HG02642 (cell line): Measurements from ENCODE around the gene REXO5.
"Not testable (repeated sequence)": the region's sequence is repeated elsewhere in the genome, so short reads cannot be mapped to it uniquely, and the experiment has no call there.

Experiments used
- ATAC-seq: cut with Tn5 transposase; IDR thresholded peaks from one replicate; pipeline ENCODE4 v1.9.1; 2021; ENCODE audit warnings: mild to moderate bottlenecking; ENCODE audit not compliant: unreplicated experiment, poor library complexity

Gene REXO5

DNA sequence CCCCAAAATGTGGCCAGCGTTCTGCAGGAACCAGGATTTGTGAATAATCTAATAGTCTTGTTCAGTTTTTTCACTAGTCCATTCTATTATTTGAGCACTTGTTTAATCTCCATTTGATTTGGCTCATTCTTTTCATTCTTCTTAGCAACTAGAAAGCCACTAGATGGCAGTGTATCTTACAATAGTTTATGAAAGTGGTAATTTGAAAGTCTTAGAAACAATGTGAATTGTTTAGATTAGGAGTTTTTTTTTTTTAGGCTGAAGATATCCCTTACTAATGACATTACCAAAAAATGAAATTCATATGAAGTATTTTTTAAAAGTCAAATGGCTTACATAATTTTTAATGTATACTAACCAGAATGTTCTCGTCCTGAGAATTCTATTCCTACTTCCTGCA lies 6.7 kb upstream of the REXO5 start:
- no peak for ATAC-seq

DNA sequence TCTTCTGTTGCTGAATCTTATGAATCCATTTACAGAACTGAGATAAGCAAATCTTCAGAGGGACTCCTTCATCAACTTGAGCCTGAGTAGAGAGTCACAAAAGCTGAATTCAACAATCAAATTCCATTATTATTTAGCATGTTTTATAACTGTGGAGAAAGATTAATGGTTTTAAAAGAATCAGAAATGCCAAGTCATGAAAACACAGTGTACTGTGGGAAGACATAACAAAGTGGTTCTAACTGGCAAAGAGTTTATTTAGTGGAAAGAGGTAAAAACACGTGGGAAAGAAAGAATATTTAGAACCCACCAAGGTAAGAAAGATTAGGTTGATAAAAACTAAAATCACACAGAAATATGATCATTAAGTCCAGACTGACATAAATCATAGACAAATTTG lies 5.0 kb upstream of the REXO5 start:
- no peak for ATAC-seq

DNA sequence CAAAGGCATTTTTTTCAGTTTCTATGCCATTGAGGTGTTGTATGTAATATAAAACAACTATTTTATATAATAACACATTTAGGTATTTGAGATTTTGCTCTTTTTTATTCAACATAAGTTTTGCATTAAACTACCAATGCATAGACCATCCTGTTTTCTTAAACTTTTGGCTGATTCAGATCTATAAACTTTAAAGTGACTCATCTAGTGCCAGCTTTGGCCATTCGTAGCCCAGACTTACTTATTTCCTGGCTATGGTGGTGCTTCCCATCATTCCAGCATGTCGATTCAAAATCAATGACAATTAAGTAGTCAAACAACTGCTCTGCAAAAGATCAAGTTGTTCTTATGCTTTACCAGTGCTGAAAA lies 3.2 kb upstream of the REXO5 start:
- no peak for ATAC-seq

DNA sequence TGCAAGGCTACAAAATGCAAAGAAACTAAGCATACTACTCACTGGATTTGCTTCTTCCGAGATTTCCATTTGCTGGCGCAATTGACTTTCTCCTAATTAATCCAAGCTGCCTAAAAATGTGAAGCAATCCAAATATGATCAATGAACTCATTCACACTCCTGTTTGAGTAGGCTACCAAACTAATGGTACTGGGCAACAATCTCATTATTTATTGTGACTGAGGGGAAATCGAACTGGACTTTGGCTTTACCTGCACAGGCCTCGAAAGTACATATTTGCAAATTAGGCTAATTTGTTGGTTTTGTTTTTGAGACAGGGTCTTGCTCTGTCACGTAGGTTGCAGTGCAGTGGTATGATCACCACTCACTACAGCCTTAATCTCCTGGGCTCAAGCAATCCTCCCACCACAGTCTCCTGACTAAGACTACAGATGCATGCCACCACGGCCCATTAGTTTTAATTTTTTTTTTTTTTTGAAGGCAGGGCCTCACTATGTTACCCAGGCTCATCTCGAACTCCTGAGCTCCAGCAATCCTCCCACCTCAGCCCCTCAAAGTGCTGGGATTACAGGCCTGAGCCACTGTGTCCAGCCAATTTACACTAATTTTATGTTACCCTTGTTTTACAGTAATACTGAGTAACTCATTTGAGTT lies 2.6 kb upstream of the REXO5 start:
- ATAC-seq, result no peak

DNA sequence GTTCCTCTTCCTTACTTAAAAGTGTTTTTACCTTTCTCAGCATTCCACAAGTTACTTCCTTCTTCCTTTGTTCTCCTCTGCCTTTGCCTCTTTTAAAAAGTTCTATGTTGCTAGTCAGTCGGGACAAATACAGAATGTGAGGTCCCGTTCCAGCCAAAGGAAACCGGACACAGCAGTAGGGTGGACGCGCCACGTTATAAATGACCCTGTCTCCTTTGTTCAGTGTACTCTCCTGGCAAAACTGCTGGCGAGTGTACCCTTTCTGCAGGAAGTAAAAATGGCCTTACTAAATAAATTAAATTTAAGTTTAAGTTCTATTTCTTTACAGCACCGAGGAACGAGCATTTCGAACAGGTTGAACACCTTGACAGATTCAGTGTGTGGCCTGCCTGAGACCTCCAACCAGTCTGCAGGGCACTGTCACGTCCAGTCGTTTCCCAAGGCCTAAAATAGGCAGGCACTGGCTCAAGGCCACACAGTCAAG lies 601 bp upstream of the REXO5 start:
- not testable (repeated sequence) for ATAC-seq

DNA sequence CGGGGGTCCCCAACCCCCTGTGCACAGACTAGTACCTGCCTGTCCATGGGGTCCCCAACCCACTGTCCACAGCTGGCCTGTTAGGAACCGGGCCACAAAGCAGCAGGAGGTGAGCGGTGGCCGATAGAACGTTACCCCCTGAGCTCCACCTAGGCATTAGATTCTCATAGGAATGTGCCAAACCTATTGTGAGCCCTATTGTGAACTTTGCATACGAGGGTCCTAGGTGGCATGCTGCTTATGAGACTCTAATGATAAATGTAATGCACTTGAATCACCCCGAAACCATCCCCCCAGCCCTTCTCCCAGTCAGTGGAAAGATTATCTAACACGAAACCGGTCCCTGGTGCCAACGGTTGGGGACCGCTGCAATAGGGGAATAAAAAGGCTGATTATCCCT lies 1.5 kb downstream of the REXO5 start:
- no peak for ATAC-seq

DNA sequence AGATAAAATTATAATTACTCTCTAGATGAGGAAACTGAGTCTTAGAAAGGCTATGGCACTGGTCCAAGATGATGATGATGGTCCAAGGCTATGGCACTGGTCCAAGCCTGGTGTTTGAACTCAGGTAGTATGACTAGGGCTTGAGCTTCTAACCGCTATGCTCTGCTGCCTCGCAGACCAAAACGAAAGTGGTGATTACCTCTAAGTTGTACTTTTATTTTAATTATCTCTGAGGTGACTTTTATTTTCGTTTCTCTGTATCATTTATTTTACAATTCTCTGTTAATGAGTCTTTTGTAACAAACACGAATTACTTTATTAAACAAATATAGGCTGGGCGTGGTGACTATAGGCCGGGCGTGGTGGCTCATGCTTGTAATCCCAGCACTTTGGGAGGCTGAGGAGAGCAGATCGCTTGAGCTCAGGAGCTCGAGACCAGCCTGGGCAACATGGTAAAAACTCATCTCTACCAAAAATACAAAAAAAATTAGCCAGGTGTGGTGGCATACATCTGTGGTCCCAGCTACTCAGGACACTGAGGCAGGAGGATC lies 5.6 kb downstream of the REXO5 start:
- no peak for ATAC-seq

DNA sequence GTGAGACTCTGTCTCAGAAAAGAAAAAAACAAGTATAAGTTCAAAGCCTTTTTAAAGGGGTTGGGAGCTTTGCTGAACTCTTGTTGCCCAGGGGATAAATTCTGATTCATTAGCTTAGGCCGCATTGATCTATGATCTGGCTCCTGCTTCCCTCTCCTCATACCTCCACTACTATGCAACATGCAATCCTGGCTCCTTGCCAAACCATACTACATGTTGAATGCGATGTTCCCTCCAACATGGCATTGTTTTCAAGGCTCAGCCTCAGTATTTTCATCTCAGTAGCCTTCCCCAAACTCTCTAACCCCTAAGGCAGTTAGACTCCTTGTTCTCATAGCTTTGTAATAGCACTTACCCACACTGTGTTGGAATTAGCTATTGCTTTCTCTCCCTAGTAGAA lies 6.2 kb downstream of the REXO5 start:
- no peak for ATAC-seq

DNA sequence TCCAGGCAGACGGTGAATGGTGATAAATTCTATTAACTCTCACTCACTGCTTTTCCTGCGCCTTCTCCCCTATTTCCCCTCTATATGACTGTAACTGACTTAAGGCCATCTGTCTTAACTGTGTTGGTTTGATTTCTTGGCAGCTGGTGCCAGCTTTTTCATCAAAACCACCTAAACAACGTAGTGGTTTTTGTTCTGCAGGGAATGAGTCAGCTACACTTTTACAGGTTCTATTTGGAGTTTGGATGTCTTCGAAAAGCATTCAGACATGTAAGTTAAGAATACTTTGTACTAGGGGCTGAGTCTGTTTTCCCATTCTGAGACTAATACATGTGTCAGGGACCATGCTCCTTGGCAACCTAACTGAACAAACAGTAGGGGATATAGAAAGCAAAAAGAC lies 8.5 kb downstream of the REXO5 start:
- ATAC-seq, result no peak

DNA sequence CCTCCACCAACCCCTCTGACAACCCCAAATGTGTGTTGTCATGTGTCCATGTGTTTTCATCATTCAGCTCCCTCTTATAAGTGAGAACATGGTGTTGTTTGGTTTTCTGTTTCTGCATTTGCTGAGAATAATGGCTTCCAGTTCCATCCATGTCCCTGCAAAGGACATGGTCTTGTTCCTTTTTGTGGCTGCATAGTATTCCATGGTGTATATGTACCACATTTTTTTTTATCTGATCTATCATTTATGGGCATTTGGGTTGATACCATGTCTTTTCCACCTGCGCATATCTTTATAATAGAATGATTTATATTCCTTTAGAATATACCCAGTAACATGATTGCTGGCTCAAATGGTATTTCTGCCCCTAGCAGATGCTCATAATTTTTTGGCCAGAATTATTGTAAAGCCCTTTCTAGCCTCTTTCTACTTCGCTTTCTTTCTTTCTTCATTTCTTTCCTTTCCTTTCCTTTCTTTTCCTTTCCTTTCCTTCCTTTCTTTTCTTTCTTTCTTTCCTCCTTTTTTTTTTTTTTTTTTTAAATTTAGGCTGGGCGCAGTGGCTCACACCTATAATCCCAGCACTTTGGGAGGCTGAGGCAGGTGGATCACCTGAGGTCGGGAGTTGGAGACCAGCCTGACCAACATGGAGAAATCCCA lies 12.7 kb downstream of the REXO5 start:
- no peak for ATAC-seq

DNA sequence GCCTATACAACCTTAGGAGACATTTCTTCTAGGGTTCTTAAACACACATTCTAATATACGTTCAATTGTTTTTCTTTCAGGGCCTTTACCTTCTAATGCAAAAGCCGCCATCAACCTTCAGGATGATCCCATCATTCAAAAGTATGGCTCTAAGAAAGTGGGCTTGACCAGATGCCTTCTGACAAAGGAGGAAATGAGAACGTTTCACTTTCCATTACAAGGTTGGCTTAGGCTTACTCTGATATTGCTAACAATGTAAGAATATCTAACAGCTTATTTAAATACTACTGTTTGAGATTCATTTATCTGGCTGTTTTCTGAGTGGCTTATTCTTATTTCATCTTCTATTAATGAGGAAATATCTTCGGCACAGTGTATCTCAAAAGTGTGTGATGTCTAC lies 15.4 kb downstream of the REXO5 start:
- no peak for ATAC-seq

DNA sequence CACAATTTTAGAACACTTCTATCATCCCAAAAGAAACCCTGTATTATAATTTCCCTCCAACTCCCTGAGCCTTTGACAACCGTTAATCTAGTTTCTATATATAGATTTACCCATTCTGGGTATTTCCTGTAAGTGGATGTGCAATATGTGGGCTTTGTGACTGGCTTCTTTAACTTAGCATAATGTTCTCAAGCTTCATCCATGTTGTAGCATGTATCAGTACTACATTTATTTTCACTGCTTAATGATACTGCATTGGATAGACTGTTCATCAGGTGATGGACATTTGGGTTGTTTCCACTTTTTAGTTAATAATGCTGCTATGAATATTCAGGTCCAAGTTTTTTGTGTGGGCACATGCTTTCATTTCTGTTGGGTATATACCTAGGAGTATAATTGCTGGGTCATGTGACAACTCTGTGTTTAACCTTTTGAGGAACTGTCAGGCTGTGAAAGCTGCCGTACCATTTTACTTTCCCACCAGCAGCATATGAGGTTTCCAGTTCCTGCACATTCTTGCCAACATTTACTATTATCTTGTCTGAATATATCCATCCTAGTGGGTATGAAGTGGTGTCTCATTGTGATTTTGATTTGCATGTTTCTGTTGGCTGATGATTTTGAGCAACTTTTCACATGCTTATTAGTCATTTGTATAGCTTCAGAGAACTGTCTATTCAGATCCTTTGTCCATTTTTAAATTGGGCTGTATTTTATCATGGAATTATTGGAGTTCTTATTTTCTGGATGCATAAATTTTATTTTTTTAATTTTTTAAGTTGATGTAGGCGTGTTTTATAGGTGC lies 16.4 kb downstream of the REXO5 start:
- ATAC-seq, result no peak

DNA sequence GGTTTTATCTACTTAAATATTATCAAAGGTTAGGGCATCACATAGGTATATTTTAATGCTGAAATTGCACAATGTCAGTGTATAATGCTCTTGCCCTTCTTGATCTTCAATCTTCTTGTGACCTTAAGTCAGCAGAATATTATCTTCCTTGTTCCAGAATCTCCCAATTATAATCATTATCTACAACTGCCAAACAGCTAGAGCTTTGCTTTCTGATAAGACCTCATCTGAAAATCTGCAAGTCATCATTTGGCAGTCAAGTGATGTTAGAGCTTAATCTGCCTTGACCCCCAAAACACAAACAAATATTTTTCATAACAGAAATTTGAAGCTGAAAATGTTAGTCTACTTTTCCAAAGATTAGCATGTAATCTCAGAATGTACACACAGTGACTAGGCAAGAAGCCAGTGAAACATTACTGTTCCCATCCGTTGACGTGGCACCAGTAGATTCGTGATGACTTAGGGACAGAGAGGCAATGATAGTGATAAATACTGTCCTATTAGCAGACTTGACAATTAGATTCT lies 19.8 kb downstream of the REXO5 start:
- ATAC-seq, result no peak

DNA sequence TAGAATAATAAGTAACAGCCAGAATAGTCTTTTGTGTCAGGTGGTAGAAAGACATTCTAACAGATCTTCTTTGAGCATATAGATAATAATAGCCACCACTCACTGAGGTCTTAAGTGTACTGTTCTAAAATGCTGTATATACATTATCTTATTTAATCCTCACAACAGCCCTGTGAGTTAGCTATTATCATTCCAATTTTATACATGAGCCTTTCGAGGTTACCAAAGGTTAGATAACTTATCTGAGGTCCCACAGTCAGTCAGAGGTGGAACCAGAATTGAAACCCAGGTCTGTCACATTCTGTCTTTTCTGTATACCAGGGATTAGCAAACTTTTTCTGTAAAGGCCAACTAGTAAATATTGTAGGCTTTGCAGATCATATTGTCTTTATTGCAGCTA lies 23.2 kb downstream of the REXO5 start:
- ATAC-seq, result no peak

DNA sequence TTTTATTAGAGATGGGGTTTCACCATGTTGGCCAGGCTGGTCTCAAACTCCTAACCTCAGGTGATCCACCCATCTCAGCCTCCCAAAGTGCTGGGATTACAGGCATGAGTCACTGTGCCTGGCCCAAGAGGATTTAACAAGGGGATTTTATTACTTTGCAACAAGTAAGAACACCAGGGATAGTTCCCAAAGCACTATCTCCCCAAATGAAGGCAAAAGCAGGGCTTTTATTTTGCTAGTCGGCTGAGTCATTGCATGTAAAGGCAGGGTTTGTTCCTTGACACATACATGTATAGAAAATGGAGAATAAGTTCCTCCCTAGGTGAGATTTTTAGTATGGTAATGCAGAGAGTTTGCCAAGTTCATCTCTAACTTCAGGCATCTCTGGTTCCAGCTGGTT lies 24.0 kb downstream of the REXO5 start:
- ATAC-seq, result no peak

DNA sequence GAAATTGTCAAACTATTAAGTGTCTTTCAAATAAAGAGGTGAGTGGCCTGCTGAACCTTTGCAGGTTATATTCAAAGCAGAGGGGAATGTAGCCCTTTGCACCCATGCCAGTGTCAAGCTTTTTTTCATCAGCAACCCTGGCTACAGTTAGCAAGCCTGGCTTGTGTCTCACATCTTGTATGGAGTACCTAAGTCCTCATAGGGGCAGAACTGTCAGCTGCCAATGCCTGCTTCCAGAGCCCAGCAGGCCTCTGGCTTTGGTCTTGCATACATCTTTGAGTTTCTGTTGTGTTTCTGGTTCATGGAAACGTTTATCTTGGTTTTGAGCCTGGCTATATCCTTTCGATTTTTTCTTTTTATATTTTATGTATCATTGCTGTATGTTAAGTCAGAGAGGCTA lies 26.8 kb downstream of the REXO5 start:
- ATAC-seq, result no peak

DNA sequence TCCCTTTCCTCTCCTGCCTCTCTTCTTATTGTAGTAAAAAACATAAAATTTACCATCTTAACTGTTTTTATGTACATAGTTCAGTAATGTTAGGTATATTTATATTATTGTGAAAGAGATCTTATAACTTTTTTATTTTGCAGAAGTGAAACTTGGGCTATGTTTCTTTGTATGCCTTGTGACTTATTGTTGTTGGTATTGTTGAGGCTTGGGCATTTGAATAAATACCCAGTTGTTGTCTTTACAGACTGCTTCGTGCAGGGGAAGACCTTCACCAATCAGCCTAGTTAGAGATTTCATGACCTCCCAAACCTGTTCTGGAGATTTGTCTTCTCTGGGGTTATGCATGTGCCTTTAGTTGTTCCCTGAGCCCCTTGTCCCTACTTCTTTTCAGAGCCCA lies 31.9 kb downstream of the REXO5 start:
- ATAC-seq, result no peak

DNA sequence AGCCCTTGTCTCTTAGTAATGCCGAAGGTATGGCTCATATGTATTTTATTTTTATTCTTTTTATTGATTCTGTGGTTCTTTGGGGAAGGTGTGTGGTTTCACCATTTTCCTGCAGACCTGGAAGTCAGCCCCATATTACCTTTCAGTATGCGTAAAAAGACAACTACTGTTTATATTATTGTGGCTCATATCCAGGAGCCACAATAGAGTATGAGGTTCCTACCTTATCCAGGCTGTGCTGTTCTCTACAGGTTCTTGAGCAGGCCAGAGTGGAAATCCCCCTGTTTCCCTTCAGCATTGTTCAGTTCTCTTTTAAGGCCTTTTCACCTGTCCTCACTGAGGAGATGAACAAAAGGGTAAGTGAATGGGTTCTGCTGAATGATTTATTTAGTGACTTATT lies 33.2 kb downstream of the REXO5 start:
- no peak for ATAC-seq

DNA sequence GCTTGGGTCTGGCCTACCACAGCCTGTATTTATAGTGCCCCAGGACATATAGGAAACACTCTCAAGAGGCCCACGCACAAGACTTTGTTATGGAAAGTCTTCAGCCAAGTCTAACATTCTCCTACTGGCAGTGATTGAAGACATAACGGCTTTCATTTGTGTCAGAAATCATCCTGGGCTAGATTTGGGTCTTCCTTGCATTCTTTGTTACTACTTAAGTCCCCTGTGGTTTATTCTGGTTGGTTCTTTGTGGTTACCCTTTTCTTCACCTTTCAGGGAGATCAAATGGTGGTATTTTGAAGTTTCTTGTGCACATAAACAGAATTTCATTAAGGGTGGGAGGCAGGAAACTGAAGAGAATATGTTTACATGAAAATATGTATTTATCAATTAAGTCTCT lies 37.7 kb downstream of the REXO5 start:
- no peak for ATAC-seq

DNA sequence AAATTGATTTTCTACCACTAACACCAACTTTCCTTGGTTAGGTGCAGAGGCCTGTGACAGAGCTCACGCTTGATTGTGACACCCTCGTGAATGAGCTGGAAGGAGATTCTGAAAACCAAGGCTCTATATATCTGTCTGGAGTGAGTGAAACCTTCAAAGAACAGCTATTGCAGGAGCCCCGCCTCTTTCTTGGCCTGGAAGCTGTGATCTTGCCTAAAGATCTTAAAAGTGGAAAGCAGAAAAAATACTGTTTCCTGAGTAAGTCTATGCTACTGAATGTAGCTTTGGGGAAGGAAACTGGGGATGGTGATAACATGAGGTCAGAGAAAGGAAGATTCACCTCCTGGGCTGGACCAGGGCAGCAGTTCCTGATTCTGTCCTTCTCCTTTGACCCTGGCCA lies 38.3 kb downstream of the REXO5 start:
- no peak for ATAC-seq

DNA sequence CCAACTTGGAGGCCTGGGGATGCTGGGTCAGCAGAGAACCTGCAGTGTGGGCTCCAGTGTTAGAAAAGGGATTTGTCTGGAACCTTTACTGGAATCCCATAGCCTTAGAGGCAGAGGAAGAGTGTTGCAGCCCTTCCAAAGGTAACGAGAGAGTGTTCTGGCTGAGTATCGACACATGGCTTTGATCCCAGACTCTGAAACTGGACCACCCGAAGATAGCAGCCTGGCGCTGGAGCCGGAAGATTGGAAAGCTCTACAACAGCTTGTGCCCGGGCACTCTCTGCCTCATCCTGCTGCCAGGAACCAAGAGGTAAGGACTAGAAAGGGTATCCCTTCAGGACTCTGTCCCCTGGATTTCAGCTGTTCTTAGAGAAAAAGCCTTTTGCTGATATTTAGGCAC lies 39.7 kb downstream of the REXO5 start:
- no peak for ATAC-seq
